ENCODE data around the gene ALK.

Gene ALK

GRCh38 chr2:29567906-29568520 is 353.4 kb downstream of the ALK start:
- DNase-seq: no peak

GRCh38 chr2:29563697-29564096 is 357.7 kb downstream of the ALK start:
- DNase-seq: no peak

GRCh38 chr2:29562896-29563295 is 358.5 kb downstream of the ALK start:
- DNase-seq: peak; percentile 5

GRCh38 chr2:29562319-29562718 is 359.1 kb downstream of the ALK start:
- no peak for DNase-seq

- no peak for DNase-seq
Observed at GRCh38 chr2:29561628-29562027, 359.8 kb downstream of the ALK start.

GRCh38 chr2:29561181-29561580 is 360.2 kb downstream of the ALK start:
- no peak for DNase-seq

GRCh38 chr2:29560566-29560965 is 360.8 kb downstream of the ALK start:
- DNase-seq: no peak

GRCh38 chr2:29560030-29560429 is 361.4 kb downstream of the ALK start:
- no peak for DNase-seq

- no peak for DNase-seq
Observed at GRCh38 chr2:29559578-29559977, 361.8 kb downstream of the ALK start.

GRCh38 chr2:29558097-29558496 is 363.3 kb downstream of the ALK start:
- DNase-seq: no peak

GRCh38 chr2:29557268-29557667 is 364.1 kb downstream of the ALK start:
- no peak for DNase-seq

GRCh38 chr2:29549069-29549380 is 372.4 kb downstream of the ALK start:
- no peak for DNase-seq

- DNase-seq: no peak
Observed at GRCh38 chr2:29544917-29545316, 376.5 kb downstream of the ALK start.

GRCh38 chr2:29544031-29544430 is 377.4 kb downstream of the ALK start:
- DNase-seq: no peak

GRCh38 chr2:29535188-29535587 is 386.2 kb downstream of the ALK start:
- DNase-seq: no peak

- DNase-seq: no peak
Observed at GRCh38 chr2:29532436-29532835, 388.9 kb downstream of the ALK start.

- no peak for DNase-seq
Observed at GRCh38 chr2:29531626-29532025, 389.8 kb downstream of the ALK start.

- no peak for DNase-seq
Observed at GRCh38 chr2:29530281-29530680, 391.1 kb downstream of the ALK start.

- no peak for DNase-seq
Observed at GRCh38 chr2:29528891-29529520, 392.4 kb downstream of the ALK start.

GRCh38 chr2:29528371-29528770 is 393.0 kb downstream of the ALK start:
- DNase-seq: no peak

- DNase-seq: no peak
Observed at GRCh38 chr2:29527947-29528346, 393.4 kb downstream of the ALK start.

- no peak for DNase-seq
Observed at GRCh38 chr2:29526587-29527586, 394.5 kb downstream of the ALK start.

- DNase-seq: no peak
Observed at GRCh38 chr2:29525921-29526320, 395.5 kb downstream of the ALK start.

GRCh38 chr2:29524652-29525051 is 396.7 kb downstream of the ALK start:
- no peak for DNase-seq

Measured in NCI-H2029 (cell line).